ENCODE data around the gene SH2D3A. TPM values are rescaled to one million over a fixed set of nuclear protein-coding genes. Genes with fewer than 3 reads are reported as not detected.

Gene SH2D3A
- total and polyA plus RNA-seq, 2 of the 8 experiments (the other 6 are each of a cell fraction or from before 2014, with no cell fraction given) = 14.5 to 22.1 TPM

DNA sequence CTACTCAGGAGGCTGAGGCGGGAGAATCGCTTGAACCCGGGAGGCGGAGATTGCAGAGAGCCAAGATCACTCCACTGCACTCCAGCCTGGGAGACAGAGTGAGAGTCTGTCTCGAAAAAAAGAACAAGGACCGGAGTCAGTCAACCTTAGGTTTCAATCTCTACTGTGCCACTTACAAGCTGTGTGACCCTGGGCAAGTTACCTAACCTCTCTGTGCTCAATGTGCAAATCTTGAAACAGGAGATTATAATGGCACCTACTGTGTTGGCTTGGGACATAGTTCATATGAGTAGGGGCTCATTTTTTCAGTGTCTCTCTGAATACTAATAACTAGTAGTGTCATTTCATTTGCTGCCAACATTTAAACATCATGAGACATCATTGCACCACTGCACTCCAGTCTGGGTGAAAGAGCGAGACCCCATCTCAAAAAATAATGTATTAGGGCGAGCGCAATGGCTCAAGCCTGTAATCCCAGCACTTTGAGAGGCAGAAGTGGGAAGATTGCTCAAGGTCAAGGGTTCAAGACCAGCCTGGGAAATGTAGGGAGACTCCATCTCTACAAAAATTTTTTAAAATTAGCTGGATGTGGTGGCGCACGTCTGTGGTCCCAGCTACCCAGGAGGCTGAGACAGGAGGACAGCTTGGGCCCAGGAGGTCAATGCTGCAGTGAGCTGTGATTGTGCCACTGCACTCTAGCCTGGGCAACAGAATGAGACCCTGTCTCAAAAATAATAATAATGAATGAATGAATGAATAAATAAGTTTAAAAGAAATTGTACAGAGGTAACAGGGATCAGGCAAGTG, 52.3 kb downstream of the SH2D3A start (continued):
- TF ChIP-seq TCF12 (IDR thresholded peaks at IDR 0.05; ENCODE audit: low read depth, low read length) (no peak), GTF2F1 (IDR thresholded peaks at IDR 0.05; ENCODE audit: borderline replicate concordance, low read depth, low read length) (no peak), SIN3A (conservative IDR thresholded peaks at IDR 0.05 in 1 of 2, IDR thresholded peaks at IDR 0.05 in 1 of 2; ENCODE audit: low read depth in 1 of 2, low read length in 2 of 2) (no peak), CBX8 (IDR thresholded peaks at IDR 0.05; ENCODE audit: borderline replicate concordance, low read depth, low read length) (no peak), USF2 (IDR thresholded peaks at IDR 0.05; ENCODE audit: low read length) (no peak), RAD21 (IDR thresholded peaks at IDR 0.05 in 1 of 2, conservative IDR thresholded peaks at IDR 0.05 in 1 of 2; ENCODE audit: low read depth in 2 of 2, low read length in 2 of 2) (no peak)

Data from H1 (cell line).